ENCODE results near the gene SLC25A39. TPM values are rescaled to one million over a fixed set of nuclear protein-coding genes. Genes with fewer than 3 reads are reported as not detected.

SLC25A39 gene
- total and polyA plus RNA-seq, 2 of the 13 experiments (the other 11 are each of a cell fraction or from before 2014, with no cell fraction given), result 144 to 151 TPM

- TF ChIP-seq BCL3 (CRISPR knock-in tag; IDR thresholded peaks at IDR 0.05) (peak; percentile 79; the same call in 1 of the 2 replicates), THAP11 (CRISPR knock-in tag; IDR thresholded peaks at IDR 0.05) (peak; percentile 89), POLR2AphosphoS5 (IDR thresholded peaks at IDR 0.05; ENCODE audit: low read depth, low read length) (peak; percentile 53; the same call in 1 of the 2 replicates), PRMT3 (CRISPR knock-in tag; IDR thresholded peaks at IDR 0.05; ENCODE audit: borderline replicate concordance, low read depth) (peak; percentile 78; the same call in 1 of the 2 replicates), MTA1 (CRISPR knock-in tag; IDR thresholded peaks at IDR 0.05; ENCODE audit: borderline replicate concordance) (peak; percentile 2; the same call in 1 of the 2 replicates), ZNF451 (CRISPR knock-in tag; IDR thresholded peaks at IDR 0.05) (0 out of 2 replicates have a peak, but pooled peaks have one; percentile 62), NFRKB (IDR thresholded peaks at IDR 0.05) (no peak), YY1 (IDR thresholded peaks at IDR 0.05; ENCODE audit: insufficient read depth, insufficient replicate concordance, low read depth, low read length) (peak; percentile 50), TFDP2 (CRISPR knock-in tag; IDR thresholded peaks at IDR 0.05) (peak; percentile 76), SP1 (IDR thresholded peaks at IDR 0.05) (no peak), SP1 (CRISPR knock-in tag; IDR thresholded peaks at IDR 0.05) (peak; percentile 98), SOX5 (CRISPR knock-in tag; IDR thresholded peaks at IDR 0.05; ENCODE audit: borderline replicate concordance) (0 out of 2 replicates have a peak, but pooled peaks have one; percentile 21), HBP1 (CRISPR knock-in tag; IDR thresholded peaks at IDR 0.05; ENCODE audit: low read depth) (peak; percentile 74; the same call in 1 of the 2 replicates), ZNF616 (CRISPR knock-in tag; IDR thresholded peaks at IDR 0.05; ENCODE audit: low read depth) (peak; percentile 63; the same call in 1 of the 2 replicates), SNAPC5 (CRISPR knock-in tag; IDR thresholded peaks at IDR 0.05; ENCODE audit: borderline replicate concordance) (no peak), FOXA3 (CRISPR knock-in tag; IDR thresholded peaks at IDR 0.05) (peak; percentile 53; the same call in 1 of the 2 replicates), ZFY (CRISPR knock-in tag; IDR thresholded peaks at IDR 0.05) (peak; percentile 98), ZNF10 (CRISPR knock-in tag; IDR thresholded peaks at IDR 0.05; ENCODE audit: borderline replicate concordance, low read depth) (0 out of 2 replicates have a peak, but pooled peaks have one; percentile 40), ZNF790 (CRISPR knock-in tag; IDR thresholded peaks at IDR 0.05; ENCODE audit: borderline replicate concordance) (peak; percentile 93; the same call in 1 of the 2 replicates), BRCA1 (CRISPR knock-in tag; IDR thresholded peaks at IDR 0.05) (0 out of 2 replicates have a peak, but pooled peaks have one; percentile 59), JDP2 (CRISPR knock-in tag; IDR thresholded peaks at IDR 0.05; ENCODE audit: borderline replicate concordance) (peak; percentile 67; the same call in 1 of the 2 replicates), MEIS2 (CRISPR knock-in tag; IDR thresholded peaks at IDR 0.05) (peak; percentile 18; the same call in 1 of the 2 replicates), IRF2 (CRISPR knock-in tag; IDR thresholded peaks at IDR 0.05) (peak; percentile 76; the same call in 1 of the 2 replicates), BHLHE40 (IDR thresholded peaks at IDR 0.05; ENCODE audit: low read length) (peak; percentile 71)
- TF ChIP-seq, protein P1, sequence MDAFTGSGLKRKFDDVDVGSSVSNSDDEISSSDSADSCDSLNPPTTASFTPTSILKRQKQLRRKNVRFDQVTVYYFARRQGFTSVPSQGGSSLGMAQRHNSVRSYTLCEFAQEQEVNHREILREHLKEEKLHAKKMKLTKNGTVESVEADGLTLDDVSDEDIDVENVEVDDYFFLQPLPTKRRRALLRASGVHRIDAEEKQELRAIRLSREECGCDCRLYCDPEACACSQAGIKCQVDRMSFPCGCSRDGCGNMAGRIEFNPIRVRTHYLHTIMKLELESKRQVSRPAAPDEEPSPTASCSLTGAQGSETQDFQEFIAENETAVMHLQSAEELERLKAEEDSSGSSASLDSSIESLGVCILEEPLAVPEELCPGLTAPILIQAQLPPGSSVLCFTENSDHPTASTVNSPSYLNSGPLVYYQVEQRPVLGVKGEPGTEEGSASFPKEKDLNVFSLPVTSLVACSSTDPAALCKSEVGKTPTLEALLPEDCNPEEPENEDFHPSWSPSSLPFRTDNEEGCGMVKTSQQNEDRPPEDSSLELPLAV (CRISPR knock-in tag; conservative IDR thresholded peaks at IDR 0.05; ENCODE audit: low read depth), result no peak
Observed at GRCh38 chr17:44324571-44325275, at the start of gene SLC25A39 (continued).
